BJ (cell line): Measurements from ENCODE around the gene PARVA. TPM values are rescaled to one million over a fixed set of nuclear protein-coding genes. Genes with fewer than 3 reads are reported as not detected.

Experiments used
- CTCF ChIA-PET: fragments of 350-600 bp; formaldehyde crosslinking; extraction: SDS; loops from one replicate; lab custom pipeline; 2021; ENCODE audit warnings: antibody characterized with exemption, inconsistent platforms; lab: Yijun Ruan, JAX
- POLR2A ChIA-PET: fragments of 300-600 bp; sonication (Branson Sonifier 250); formaldehyde crosslinking; extraction: SDS; loops from one replicate; lab custom pipeline; 2021; ENCODE audit warnings: antibody characterized with exemption; lab: Charles Lee
- DNase-seq: peaks from one replicate; pipeline ENCODE4 v3.0.0-alpha.2; 2011; ENCODE audit warnings: low read depth
- H3K27me3 ChIP-seq: 2 replicates; pipeline ENCODE4 v1.6.0; 2011; ENCODE audit warnings: low read length; ENCODE audit not compliant: control insufficient read depth, insufficient read depth
- H3K36me3 ChIP-seq: 2 replicates; pipeline ENCODE4 v1.5.1; 2011; ENCODE audit warnings: low read length; ENCODE audit not compliant: control insufficient read depth, insufficient read depth
- H3K4me3 ChIP-seq: 2 replicates; pipeline ENCODE4 v1.5.1; 2011; ENCODE audit warnings: low read depth, mild to moderate bottlenecking, control low read depth, low read length
- polyA plus RNA-seq: library from polyadenylated mRNA; depleted of rRNA; stranded (reverse); fragments of >200 nt; gene quantifications from 2 replicates; pipeline ENCODE4 v1.2.3, GENCODE V29; 2011
- TF ChIP-seq, protein P1 (sequence below): IDR thresholded peaks from 2 replicates; pipeline ENCODE4 v1.5.1; 2011; ENCODE audit warnings: low read depth, mild to moderate bottlenecking, control low read depth, inconsistent platforms, low read length, moderate library complexity; ENCODE audit not compliant: insufficient read depth

The PARVA gene
- polyA plus RNA-seq, 1 experiment: 143 TPM

DNA sequence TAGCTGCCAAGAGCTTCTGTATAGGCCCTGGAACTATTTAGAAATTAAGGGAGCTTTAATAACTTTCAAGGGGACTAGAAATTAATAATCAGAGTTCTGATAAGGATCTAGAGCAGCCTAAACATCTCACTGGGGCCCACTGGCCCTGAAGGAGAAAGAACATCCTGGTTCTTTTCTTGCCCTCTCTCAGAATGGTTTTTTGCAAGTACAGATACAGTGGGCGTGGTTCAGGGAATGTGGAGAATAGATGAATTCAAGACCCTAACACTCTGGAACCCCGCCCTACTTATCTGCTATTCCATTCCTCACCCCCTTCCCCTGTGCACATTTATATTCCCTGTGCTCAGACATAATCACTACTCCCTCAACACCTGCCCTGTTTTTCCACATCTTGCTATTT lies 90.2 kb downstream of the PARVA start:
- H3K36me3 ChIP-seq: no peaks in the 10 kb centered on the region
- ChIA-PET POLR2A (no interaction called here), CTCF (no interaction called here)
- no peak overlapping the region for H3K4me3 ChIP-seq
- TF ChIP-seq, protein P1, sequence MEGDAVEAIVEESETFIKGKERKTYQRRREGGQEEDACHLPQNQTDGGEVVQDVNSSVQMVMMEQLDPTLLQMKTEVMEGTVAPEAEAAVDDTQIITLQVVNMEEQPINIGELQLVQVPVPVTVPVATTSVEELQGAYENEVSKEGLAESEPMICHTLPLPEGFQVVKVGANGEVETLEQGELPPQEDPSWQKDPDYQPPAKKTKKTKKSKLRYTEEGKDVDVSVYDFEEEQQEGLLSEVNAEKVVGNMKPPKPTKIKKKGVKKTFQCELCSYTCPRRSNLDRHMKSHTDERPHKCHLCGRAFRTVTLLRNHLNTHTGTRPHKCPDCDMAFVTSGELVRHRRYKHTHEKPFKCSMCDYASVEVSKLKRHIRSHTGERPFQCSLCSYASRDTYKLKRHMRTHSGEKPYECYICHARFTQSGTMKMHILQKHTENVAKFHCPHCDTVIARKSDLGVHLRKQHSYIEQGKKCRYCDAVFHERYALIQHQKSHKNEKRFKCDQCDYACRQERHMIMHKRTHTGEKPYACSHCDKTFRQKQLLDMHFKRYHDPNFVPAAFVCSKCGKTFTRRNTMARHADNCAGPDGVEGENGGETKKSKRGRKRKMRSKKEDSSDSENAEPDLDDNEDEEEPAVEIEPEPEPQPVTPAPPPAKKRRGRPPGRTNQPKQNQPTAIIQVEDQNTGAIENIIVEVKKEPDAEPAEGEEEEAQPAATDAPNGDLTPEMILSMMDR: no peak
- no peak for DNase-seq
- no peaks in the 10 kb centered on the region for H3K27me3 ChIP-seq

DNA sequence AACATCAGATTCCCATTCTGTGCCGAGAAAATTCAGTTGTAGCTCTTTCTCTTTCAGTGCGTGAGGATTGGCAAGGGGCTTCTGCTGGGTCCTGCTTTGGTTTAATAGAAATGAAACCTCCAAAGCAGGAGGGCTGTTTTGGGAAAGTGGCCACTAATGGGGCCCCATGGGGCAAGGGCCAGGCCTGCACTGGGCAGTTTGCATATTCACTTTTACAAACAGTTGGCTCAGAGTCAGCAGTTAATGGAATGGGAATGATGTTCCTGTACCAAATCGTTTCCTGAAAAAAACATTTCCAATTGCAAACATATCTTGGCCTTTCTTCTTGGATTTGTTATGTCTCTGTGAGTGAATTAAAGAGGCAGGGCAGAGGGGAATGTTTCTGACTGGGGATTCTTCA lies 92.1 kb downstream of the PARVA start:
- no peak for DNase-seq
- ChIA-PET POLR2A (no interaction called here), CTCF (interaction anchor here (0.9 kb wide), 1 partner anchor 138 kb away, joined by 3 read pairs; no protein-coding TSS in a partner anchor)
- Histone ChIP-seq H3K4me3 (no peak overlapping the region), H3K36me3 (peaks cover 7% of the 10 kb centered on the region), H3K27me3 (no peaks in the 10 kb centered on the region)
- TF ChIP-seq, protein P1: no peak

DNA sequence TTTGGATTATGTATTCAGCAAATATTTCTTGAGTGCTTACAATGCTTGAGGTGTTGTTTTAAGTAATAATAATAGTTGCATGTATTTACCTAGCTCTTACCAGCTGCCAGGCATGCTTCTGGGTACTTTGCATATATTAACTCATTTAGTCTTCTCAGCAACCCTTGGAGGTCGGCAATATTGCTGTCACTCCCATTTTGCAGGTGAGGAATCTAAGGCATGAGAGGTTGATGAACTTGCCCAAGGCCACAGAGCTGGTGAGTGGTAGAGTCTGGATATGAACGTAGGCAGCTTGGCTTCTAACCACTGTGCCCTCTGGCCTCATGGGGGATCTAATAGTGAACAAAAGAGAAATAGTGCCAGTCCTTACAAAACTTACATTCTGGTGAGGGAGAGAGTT lies 92.9 kb downstream of the PARVA start:
- ChIA-PET CTCF (interaction anchor here (0.8 to 2.6 kb wide), 2 partner anchors 9 to 52 kb away, joined by 3 to 9 read pairs; no protein-coding TSS in a partner anchor), POLR2A (no interaction called here)
- H3K4me3 ChIP-seq: no peak overlapping the region
- no peak for DNase-seq
- H3K36me3 ChIP-seq: peaks cover 11% of the 10 kb centered on the region
- H3K27me3 ChIP-seq: no peaks in the 10 kb centered on the region
- TF ChIP-seq, protein P1: no peak

DNA sequence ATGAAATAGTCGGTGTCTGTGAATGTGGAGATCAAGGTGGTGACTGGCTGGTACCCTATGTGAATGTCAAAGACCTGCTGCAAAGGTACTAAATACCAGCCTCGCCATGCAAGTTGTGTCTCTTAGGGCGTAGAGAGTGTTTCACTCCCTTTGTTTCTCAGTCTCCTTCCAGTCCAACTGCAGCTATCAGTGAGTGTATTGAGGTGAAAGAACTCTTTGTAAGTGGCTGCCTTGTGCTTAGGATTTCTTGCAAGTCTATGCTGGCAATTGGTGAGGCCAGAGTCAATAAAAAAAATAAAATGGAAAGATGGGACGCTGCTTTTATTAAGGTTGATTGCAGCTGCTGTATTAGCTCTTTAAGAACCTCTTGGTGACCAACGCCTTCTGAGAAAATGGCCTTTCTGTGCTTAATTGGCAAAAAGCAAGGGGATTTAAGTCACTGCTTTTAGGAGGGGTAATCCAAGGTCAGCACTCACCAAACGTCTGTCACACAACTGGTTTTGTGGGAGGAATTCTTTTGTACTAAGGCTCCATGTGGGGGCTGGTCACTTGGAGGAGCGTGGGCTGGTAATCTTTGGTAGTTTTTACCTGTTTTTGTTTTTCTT lies 95.1 kb downstream of the PARVA start:
- TF ChIP-seq, protein P1: no peak
- Histone ChIP-seq H3K27me3 (no peaks in the 10 kb centered on the region), H3K4me3 (no peak overlapping the region), H3K36me3 (peaks cover 22% of the 10 kb centered on the region)
- ChIA-PET CTCF (interaction anchor here (1.1 to 2.6 kb wide), 4 partner anchors 11 to 24 kb away, joined by 3 to 9 read pairs (median 4); no protein-coding TSS in a partner anchor), POLR2A (no interaction called here)
- no peak for DNase-seq

DNA sequence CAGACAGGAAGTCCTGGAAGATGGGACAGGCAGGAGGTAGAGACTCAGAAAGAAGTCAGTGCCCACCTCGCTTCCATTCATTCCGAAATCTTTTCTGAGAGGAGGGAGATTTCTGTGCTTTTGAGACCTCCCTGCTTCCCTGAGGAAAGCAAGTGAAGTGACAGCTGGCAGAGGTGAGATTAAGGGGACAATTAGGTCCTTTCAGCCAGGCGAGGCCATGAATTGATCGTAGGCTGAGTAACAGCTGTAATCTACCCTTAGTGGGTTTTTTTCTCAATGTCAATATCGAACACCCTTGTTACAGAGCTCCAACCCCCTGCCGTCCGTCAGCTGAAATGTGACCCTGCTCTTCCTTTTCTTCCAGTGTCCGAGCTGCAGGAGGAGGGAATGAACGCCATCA lies 96.0 kb downstream of the PARVA start:
- POLR2A ChIA-PET: no interaction called here
- CTCF ChIA-PET: interaction anchor here (0.7 to 0.8 kb wide), 2 partner anchors 23 to 185 kb away, joined by 3 read pairs; no protein-coding TSS in a partner anchor

More for the DNA sequence above, 96.0 kb downstream of the PARVA start:
- H3K36me3 ChIP-seq: peaks cover 28% of the 10 kb centered on the region
- TF ChIP-seq, protein P1: no peak
- DNase-seq: no peak
- H3K4me3 ChIP-seq: no peak overlapping the region
- no peaks in the 10 kb centered on the region for H3K27me3 ChIP-seq
